Measurements from ENCODE around the gene MYO7A. TPM values are rescaled to one million over a fixed set of nuclear protein-coding genes. Genes with fewer than 3 reads are reported as not detected.

MYO7A gene
- total RNA-seq, 1 donor from 2014 or later: 0.07 TPM

DNA sequence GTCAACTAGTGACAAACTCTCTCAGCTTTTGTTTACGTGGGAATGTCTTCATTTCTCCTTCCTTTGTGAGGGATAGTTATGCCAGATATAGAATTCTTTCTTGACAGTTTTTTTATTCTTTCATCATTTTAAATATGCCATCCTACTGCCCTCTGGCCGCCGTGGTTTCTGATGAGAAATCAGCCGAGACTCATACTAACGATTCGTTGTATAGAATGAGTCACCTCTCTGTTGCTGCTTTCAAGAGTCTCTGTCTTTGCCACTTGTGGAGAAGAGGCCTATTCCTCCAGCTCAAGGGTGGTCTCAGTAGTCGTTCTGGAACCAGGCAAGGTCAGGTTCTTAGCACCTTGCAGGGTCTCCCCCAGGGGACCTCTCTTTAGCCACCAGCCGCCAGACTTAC is 8.0 kb downstream of the MYO7A start:
- H3K4me3 Mint-ChIP-seq: no peak overlapping the region
- no peak overlapping the region for H3K27ac Mint-ChIP-seq
- peaks cover 6% of the 10 kb centered on the region for H3K4me1 Mint-ChIP-seq
- no peak for DNase-seq
- peaks cover 35% of the 10 kb centered on the region for H3K27me3 Mint-ChIP-seq
- no peaks in the 10 kb centered on the region for H3K9me3 Mint-ChIP-seq
- intact Hi-C loops (cut with micrococcal nuclease): no loop called here
- no peaks in the 10 kb centered on the region for H3K36me3 Mint-ChIP-seq (ENCODE audit: low read depth)

DNA sequence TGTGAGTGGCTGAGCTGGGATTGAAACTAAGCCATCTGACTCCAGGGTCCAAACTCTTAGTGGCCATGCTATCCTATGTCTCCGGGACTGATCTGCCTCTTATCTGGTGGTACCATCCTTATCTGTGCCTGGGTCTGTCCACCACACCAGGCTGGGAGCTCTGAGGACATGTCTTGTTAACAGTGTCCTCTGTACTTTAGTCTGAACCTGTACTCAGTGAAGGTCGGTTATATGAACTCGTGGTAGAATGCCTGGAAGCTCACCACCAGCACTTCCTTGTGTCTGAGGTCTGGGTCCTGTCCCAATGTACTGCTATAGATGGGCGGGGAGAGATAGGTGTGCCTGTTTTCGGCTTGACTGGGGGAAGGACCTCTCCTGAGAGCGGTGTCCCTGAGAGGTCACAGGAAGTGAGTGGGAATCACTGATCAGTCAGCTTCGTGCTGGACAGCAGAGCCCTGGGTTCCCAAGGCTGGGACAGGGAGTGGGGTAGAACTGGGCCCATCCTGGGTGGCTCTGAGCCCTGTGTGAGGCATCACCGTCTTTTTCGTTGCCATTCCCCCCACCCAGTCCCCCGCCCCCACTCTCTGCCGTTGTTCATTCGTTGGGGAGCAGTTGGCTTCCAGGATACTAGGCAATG is 8.9 kb downstream of the MYO7A start:
- peaks cover 35% of the 10 kb centered on the region for H3K27me3 Mint-ChIP-seq
- no peak overlapping the region for H3K4me3 Mint-ChIP-seq
- intact Hi-C loops (cut with micrococcal nuclease): no loop called here
- H3K4me1 Mint-ChIP-seq: peaks cover 8% of the 10 kb centered on the region
- no peaks in the 10 kb centered on the region for H3K36me3 Mint-ChIP-seq (ENCODE audit: low read depth)
- no peak for DNase-seq
- no peak overlapping the region for H3K27ac Mint-ChIP-seq
- no peaks in the 10 kb centered on the region for H3K9me3 Mint-ChIP-seq

DNA sequence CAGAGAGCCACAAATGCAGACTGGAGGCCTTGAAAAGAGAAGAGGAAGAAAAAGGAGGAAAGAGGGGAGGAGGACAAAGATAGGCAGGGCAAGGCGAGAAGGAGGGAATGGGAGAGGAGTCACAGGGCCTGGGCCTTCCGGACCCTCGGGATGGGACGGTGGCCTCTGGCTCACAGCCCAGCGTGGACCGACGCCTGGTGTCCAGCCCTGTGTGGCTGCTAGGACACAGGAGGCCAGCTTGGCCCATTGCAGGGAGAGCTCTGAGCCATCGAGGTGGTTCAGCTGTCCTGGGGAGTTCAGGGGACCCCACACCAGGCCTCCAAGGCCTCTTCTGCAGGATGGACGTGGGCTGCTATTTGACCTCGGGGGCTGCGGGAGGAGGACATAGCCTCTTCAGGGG is 9.4 kb downstream of the MYO7A start:
- Mint-ChIP-seq H3K27me3 (peaks cover 35% of the 10 kb centered on the region), H3K4me3 (no peak overlapping the region), H3K27ac (no peak overlapping the region), H3K9me3 (no peaks in the 10 kb centered on the region), H3K4me1 (peaks cover 12% of the 10 kb centered on the region), H3K36me3 (ENCODE audit: low read depth) (no peaks in the 10 kb centered on the region)
- no peak for DNase-seq
- intact Hi-C loops (cut with micrococcal nuclease): no loop called here

DNA sequence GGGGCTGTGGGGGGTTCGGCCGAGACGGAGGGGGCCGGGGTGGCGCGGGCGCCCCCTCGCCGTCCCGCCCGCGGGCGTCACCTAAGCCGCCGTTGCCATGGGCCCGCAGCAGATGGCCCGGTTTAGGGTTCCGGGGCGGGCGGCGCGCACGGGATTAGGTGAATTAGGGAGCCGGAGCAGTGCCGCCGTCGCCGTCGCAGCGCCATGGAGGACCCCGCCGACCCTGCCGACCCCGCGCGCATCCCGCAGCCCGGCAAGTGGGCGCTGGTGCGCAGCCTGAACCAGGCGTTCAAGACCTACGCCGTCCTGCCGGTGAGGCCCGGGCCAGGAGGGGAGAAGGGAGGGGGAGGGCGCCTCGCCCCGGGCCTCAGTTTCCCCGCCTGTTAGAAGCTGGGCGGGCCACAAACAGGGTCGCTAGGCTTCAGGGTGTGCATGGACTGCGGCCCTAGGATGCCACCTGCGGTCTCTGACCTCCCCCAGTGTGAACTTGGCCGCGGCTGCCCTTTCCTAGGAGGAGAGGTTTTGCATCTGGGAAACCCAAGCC is 10.1 kb downstream of the MYO7A start:
- Mint-ChIP-seq H3K27ac (no peak overlapping the region), H3K27me3 (peaks cover 35% of the 10 kb centered on the region), H3K4me3 (no peak overlapping the region), H3K9me3 (no peaks in the 10 kb centered on the region), H3K4me1 (peaks cover 12% of the 10 kb centered on the region), H3K36me3 (ENCODE audit: low read depth) (no peaks in the 10 kb centered on the region)
- no peak for DNase-seq
- intact Hi-C loops (cut with micrococcal nuclease): no loop called here

DNA sequence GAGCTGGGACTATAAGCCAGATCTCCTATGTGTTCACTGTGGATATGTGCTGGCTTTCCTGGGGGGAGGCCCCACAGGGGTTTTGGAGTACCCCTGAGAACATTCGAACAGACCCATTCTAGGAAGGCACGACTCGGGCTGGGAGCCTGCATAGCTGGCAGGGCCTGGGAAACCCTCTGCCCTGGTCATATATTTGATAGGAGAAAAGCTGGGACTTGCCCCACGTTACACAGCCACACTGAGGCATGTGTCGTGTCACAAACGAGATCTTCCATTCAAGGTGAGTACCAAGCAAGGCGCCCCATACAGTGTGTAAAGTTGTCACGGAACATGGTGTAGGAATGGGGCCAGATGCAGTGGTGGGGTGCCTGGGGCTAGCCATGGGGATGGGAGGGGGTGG is 11.2 kb downstream of the MYO7A start:
- Mint-ChIP-seq H3K36me3 (ENCODE audit: low read depth) (no peaks in the 10 kb centered on the region), H3K4me3 (no peak overlapping the region), H3K27ac (no peak overlapping the region), H3K9me3 (no peaks in the 10 kb centered on the region), H3K4me1 (peaks cover 12% of the 10 kb centered on the region), H3K27me3 (peaks cover 30% of the 10 kb centered on the region)
- no peak for DNase-seq
- intact Hi-C loops (cut with micrococcal nuclease): no loop called here

DNA sequence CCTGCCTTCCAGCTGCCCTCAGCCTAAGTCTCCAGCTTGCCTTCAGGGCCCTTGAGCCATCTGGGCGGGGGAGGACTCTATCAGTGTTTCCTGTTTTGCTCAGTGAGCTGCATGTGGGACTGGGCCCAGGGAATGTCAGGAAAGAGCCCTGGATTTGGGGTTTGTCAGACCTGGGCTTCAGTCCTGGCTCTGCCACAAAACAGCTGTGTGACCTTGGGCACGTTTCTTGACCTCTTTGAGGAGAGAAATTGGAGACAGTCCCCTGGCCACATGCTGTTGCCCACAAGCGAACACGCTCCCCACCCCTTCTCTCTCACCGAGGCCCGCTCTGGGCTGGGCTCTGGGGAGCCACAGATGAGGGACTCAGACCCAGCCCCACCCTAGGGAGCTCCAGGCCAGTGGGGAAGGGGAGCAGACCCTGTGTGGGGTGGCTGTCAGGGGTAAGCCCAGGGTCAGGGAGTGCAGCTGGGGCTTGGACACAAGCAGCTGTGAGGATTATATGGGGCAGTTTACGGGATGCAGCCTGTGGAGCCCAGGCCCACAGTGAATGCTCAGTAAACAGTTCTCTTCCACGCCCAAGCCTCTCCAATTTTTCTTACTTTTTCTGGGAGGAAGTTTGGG is 12.3 kb downstream of the MYO7A start:
- peaks cover 12% of the 10 kb centered on the region for H3K4me1 Mint-ChIP-seq
- H3K27ac Mint-ChIP-seq: no peak overlapping the region
- H3K27me3 Mint-ChIP-seq: peaks cover 30% of the 10 kb centered on the region
- no peaks in the 10 kb centered on the region for H3K9me3 Mint-ChIP-seq
- no peak for DNase-seq
- no peak overlapping the region for H3K4me3 Mint-ChIP-seq
- intact Hi-C loops (cut with micrococcal nuclease): no loop called here
- no peaks in the 10 kb centered on the region for H3K36me3 Mint-ChIP-seq (ENCODE audit: low read depth)

DNA sequence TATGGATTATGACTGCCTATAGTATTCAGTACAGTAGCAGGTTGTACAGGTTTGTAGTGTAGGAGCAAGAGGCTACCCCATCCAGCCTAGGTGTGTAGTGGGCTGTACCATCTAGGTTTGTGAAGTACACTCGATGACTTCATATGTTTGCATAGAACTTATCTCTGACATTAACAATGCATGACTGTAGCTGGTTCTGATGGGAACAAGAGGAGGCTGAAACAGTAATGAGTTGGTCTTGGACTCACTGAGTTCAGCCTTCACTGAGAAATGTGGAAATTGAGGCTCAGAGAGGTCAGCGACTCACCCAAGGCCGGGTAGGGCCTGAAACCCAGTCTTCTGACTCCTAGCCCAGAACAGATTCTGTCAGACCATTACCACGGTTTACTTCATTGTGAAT is 13.0 kb downstream of the MYO7A start:
- Mint-ChIP-seq H3K4me3 (no peak overlapping the region), H3K27ac (no peak overlapping the region), H3K4me1 (peaks cover 12% of the 10 kb centered on the region), H3K9me3 (no peaks in the 10 kb centered on the region), H3K27me3 (peaks cover 27% of the 10 kb centered on the region), H3K36me3 (ENCODE audit: low read depth) (no peaks in the 10 kb centered on the region)
- intact Hi-C loops (cut with micrococcal nuclease): no loop called here
- no peak for DNase-seq

DNA sequence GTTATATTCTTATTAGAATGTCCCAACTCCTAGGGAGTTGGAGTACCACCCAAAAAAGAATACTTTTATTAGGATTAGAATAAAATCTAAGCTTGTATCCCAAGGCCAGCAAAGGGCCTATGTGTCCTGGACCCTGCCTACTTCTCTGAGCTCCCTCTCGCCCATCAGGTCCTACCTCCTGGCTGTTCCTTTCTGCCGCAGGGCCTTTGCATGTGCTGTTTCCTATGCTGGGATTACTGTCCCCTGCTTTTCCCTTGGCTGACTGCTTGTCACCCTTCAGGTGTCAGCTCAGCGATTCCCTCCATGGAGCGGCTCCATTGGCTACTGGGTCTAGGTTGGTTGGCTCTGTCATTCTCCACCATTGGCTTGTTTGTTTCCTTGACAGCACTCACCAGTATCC is 13.4 kb downstream of the MYO7A start:
- no peak overlapping the region for H3K4me3 Mint-ChIP-seq
- H3K9me3 Mint-ChIP-seq: no peaks in the 10 kb centered on the region
- no peak overlapping the region for H3K27ac Mint-ChIP-seq
- peaks cover 25% of the 10 kb centered on the region for H3K27me3 Mint-ChIP-seq
- no peaks in the 10 kb centered on the region for H3K36me3 Mint-ChIP-seq (ENCODE audit: low read depth)
- DNase-seq: no peak
- intact Hi-C loops (cut with micrococcal nuclease): no loop called here
- peaks cover 9% of the 10 kb centered on the region for H3K4me1 Mint-ChIP-seq

DNA sequence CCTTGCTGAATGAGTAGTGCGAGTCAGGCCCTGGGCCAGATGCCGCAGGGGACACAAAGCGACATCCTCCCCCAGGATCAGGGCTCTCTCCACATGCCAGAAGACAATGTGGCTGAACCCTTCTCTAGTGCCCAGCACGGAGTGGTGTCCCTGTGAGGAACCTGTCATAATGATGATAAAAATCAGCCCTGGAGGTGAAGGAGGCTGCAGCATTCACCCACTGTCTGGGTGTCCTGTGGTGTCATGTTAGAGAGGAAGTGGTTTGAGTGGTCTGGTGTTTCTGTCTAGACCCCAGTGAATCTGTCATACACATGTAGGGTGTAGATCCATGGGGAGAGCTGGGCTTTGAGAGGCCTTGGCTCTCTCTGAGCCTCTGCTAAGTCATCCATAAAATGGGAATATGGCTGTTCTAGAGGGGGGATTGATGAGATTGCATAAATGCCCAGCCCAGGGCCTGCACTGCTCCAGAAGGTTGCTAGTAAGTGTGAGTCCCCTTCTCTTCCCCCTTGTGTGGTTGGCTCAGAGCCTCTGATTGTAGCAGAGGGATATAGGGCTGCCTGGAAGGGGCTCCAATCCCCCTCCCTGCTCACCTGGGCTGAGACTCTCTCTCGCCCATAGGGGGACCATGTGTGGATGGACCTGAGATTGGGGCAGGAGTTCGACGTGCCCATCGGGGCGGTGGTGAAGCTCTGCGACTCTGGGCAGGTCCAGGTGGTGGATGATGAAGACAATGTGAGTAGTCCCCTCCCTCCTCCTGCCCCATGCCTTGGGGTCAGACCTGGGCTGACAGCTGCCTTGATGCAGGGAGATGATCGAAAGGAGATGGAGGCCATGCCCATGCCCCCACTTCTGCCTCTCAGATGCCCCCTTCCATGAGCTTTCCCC is 14.3 kb downstream of the MYO7A start:
- peaks cover 6% of the 10 kb centered on the region for H3K4me1 Mint-ChIP-seq
- H3K27ac Mint-ChIP-seq: no peak overlapping the region
- DNase-seq: peak; percentile 71
- no peaks in the 10 kb centered on the region for H3K36me3 Mint-ChIP-seq (ENCODE audit: low read depth)
- peaks cover 21% of the 10 kb centered on the region for H3K27me3 Mint-ChIP-seq
- H3K4me3 Mint-ChIP-seq: no peak overlapping the region
- H3K9me3 Mint-ChIP-seq: no peaks in the 10 kb centered on the region
- intact Hi-C loops (cut with micrococcal nuclease): no loop called here

DNA sequence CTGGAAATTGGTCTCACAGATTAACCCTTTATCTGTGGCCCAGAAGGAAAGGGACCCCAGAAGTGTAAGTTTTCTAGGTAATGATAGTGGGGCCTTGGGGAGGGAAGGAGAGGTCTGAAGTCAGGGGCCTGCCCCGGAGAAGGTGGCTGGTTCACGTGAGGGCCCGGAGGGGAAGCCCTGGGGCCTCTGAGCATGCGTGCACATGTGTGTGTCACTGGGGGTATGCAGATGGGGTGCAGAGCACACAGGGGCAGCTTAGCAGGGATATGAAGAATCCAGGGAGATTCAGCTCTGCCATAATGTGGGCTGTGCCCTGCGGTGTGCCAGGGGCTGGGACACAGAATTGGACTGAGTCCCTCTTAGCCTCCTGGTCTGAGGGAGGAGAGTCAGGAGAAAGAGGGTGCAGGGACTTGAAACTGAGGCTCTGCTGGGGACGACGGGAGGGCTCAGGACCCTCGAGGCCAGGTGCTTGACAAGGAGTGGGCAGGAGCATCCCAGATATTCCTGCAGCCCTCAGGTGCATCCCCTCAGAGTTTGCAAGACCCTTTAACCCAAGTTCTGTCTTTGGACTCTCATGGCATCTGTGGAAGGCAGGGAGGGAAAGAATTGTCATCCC is 15.5 kb downstream of the MYO7A start:
- peaks cover 13% of the 10 kb centered on the region for H3K4me1 Mint-ChIP-seq
- H3K9me3 Mint-ChIP-seq: no peaks in the 10 kb centered on the region
- H3K36me3 Mint-ChIP-seq (ENCODE audit: low read depth): no peaks in the 10 kb centered on the region
- DNase-seq: no peak
- intact Hi-C loops (cut with micrococcal nuclease): no loop called here
- H3K4me3 Mint-ChIP-seq: no peak overlapping the region
- peaks cover 28% of the 10 kb centered on the region for H3K27me3 Mint-ChIP-seq
- H3K27ac Mint-ChIP-seq: no peak overlapping the region

DNA sequence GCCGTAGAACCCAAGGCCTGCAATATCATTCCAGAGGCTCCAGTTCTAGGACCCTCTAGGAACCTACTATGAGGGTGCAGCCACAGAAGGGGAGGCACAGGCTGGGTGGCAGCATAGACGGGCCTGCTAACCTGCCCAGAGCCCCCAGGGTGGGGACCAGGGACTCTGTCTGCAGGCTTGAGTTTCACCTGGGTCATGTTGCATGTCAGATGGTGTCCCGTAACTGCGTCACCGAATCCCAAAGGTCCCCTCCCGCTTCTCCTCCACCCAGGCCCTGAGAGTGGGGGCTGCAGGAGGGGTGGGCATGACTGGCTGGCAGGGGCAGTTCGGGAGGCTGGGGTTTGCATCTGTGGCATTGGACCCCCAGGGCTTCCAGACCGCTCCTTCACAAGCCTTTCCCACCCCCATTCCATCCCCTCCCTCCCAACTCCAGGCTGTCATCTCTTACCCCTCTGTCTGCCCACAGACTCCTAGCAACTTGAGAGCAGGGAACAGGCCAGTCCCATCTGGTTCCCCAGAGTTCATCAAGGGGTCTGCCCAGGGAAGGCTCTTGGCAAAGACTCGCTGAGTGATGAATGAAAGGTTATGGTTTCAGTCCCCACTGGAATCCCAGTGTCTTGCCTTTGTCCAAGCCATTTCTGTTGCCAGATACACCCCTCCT is 16.3 kb downstream of the MYO7A start:
- intact Hi-C loops (cut with micrococcal nuclease): no loop called here
- Mint-ChIP-seq H3K36me3 (ENCODE audit: low read depth) (no peaks in the 10 kb centered on the region), H3K27me3 (peaks cover 21% of the 10 kb centered on the region), H3K4me1 (peaks cover 14% of the 10 kb centered on the region), H3K9me3 (no peaks in the 10 kb centered on the region), H3K27ac (no peak overlapping the region), H3K4me3 (no peak overlapping the region)
- no peak for DNase-seq

DNA sequence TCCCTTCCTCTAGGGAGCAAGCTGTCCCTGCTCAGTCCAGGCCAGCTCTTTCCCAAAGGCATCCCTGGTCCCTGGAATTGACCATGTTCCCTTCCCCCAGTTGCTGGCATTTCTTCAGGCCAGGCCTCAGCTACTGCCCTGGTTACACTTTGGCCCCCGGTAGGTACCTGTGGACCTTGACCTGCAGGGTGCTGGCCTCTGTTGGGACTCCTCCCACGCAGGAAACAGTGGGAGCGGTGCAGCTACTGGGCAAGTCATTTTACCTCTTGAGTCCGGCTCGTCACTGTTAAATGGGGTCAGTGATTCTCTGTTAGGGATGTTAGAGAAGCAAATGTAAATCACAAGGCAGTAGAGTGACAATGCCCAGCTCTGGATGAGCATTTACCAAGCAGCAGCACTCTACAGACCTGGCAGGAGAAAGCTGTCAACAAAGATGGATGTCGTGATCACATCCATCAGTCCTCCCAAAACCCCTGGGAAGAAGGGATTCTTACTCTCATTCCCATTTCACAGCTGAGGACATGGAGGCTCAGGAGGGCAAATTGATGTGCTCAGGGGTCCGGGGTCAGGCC is 16.9 kb downstream of the MYO7A start:
- intact Hi-C loops (cut with micrococcal nuclease): no loop called here
- Mint-ChIP-seq H3K27me3 (peaks cover 16% of the 10 kb centered on the region), H3K4me1 (peaks cover 15% of the 10 kb centered on the region), H3K36me3 (ENCODE audit: low read depth) (no peaks in the 10 kb centered on the region), H3K9me3 (no peaks in the 10 kb centered on the region), H3K27ac (no peak overlapping the region), H3K4me3 (no peak overlapping the region)
- no peak for DNase-seq

Measured in activated CD4-positive, alpha-beta T cell treated with anti-CD3 and anti-CD28 coated beads, Interleukin-2, amount 10 ng/mL, durations not matched to agents 24 days and 14 days (primary cell).